Measurements from ENCODE around the gene ETS2.

GRCh38 chr21:38787461-38788274, 18.1 kb upstream of the ETS2 start:
- TF ChIP-seq CTCF (IDR thresholded peaks at IDR 0.05) (no peak), POLR2A (IDR thresholded peaks at IDR 0.05) (no peak)

Measured in ovary (tissue), 3 donors.